HG03571 (cell line): ENCODE results near the gene MPV17L2.

Experiments
- ATAC-seq: cut with Tn5 transposase; IDR thresholded peaks from one replicate; pipeline ENCODE4 v1.9.1; 2021; ENCODE audit not compliant: unreplicated experiment

Gene MPV17L2

DNA sequence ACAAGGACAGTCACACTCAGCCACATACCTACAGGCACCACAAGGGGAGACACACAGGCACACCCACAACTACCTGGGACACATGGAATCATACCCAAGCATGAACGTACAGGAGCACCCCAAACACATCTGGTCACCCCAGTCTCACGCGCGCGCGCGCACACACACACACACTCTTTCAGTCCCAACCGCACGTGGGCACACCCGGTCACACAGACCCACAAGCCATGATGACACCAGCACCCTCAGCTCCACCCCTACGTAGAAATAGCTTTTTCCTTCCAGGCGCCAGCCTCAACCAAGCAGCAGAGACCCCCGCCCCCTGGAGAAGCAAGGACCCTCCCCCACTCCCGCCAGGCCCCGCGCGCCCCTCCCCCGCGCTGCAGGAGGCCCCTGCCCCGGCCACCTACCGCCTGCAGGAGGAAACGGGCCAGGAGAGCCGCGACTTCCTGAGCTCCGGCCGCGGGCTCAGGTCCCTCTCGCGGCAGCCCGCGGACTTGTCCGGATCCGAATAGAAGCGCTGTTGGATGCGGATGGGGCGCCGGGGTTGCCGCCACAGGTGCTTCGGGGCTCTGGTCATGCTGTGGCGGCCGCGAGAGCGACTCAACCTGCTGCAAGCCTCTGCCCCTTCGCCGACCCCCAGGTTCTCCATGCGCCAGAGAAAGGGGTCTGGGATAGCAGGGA, 39.7 kb downstream of the MPV17L2 start:
- ATAC-seq: no peak

DNA sequence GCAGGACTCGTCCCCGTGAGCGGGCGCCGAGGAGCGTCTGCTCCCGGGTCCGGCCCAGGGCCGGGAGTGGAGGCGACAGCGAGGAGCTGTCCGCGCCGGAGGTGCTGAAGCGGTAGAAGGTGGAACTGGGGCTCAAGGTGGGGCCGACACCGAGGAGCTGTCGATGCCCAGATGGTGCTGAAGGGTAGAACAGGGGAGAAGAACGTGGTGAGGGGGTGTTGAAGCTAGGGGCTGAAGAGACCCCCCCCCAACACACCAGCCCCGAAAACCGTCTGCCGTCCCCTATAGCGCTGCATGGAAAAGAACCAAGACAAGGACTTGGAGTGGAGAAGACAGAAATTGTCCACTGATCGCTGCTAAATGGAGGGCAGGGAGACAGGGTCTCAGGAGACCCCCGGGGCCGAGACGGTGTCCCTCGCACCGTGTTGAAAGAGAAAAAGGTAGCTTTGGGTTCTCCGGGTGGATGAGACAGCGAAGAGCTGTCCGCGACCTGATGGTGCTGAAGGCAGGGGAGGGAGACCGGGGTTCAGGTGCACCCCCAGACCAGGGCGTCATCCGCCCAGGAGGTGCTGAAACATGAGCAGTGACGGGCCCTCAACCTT, 40.3 kb downstream of the MPV17L2 start:
- ATAC-seq: no peak

DNA sequence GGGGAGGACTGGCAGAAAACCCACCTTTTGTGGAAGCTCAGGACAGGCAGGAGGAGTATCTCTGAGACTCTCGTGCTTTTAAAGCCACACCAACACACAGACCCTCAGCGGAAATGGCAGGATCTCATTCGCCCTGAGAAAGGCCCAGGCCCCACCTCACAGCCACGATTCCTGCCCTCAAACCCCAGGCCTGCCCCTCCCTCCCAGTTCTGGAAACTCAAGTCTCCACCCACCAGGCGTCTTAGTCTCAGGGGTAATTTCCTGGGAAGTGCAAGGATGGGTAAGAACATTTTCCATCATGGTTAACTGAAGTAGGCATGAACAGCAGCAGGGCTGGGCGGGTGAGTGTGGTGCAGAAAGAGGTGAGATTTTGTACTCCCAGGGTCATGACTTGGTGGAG, 41.2 kb downstream of the MPV17L2 start:
- ATAC-seq: no peak

DNA sequence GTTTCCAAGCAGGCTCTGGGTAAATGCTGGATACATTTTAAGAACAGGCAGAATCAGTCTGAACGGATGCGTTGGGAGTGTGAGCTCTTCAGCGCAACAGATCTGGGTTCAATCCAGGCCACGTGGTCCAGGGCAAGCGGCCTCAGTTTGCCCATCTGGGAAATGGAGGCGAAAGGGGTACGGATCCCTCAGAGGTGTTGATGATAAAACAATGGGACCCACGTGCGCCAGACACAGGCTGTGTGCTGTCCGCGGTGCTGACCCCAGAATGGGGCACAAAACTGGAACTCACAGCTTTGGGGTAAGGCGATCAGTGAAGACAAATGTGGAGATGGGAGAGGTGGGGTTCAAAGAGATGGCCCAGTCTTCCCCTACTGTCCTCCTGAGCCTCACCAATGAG, 46.3 kb downstream of the MPV17L2 start:
- no peak for ATAC-seq

DNA sequence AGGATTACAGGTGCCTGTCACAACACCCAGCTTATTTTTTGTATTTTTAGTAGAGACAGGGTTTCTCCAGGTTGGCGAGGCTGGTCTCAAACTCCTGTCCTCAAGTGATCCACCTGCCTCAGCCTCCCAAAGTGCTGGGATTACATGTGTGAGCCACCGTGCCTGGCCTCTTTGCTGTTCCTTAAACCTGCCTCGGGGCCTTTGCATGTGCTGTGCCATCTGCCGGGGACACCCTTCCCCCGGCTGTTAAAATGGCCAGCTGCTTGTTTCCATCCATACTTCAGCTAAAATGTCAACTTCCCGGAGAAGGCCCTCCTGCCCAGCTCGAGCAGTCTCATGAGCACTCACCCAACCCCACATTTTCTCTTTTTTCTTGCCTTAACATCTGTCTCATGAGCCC, 52.3 kb downstream of the MPV17L2 start:
- no peak for ATAC-seq
